ENCODE results near the gene EIF4E1B.

The EIF4E1B gene

GRCh38 chr5:176628406-176629228, 1.9 kb upstream of the EIF4E1B start:
- no peak for DNase-seq

- DNase-seq, result no peak
Measured at GRCh38 chr5:176629317-176629852, 1.1 kb upstream of the EIF4E1B start.

GRCh38 chr5:176630681-176631222, 277 bp downstream of the EIF4E1B start:
- no peak for DNase-seq

- DNase-seq, result no peak
Measured at GRCh38 chr5:176631383-176632200, 1.1 kb downstream of the EIF4E1B start.

GRCh38 chr5:176632745-176633144, 2.3 kb downstream of the EIF4E1B start:
- no peak for DNase-seq

- no peak for DNase-seq
Measured at GRCh38 chr5:176633598-176633997, 3.1 kb downstream of the EIF4E1B start.

GRCh38 chr5:176636426-176636825, 6.0 kb downstream of the EIF4E1B start:
- no peak for DNase-seq

- no peak for DNase-seq
Measured at GRCh38 chr5:176637556-176637955, 7.1 kb downstream of the EIF4E1B start.

GRCh38 chr5:176638437-176638836, 8.0 kb downstream of the EIF4E1B start:
- no peak for DNase-seq

GRCh38 chr5:176639208-176639607, 8.7 kb downstream of the EIF4E1B start:
- no peak for DNase-seq

- no peak for DNase-seq
Measured at GRCh38 chr5:176639981-176640380, 9.5 kb downstream of the EIF4E1B start.

- no peak for DNase-seq
Measured at GRCh38 chr5:176640616-176641015, 10.1 kb downstream of the EIF4E1B start.

GRCh38 chr5:176642675-176643490, 12.4 kb downstream of the EIF4E1B start:
- DNase-seq, result no peak

GRCh38 chr5:176643491-176644219, 13.2 kb downstream of the EIF4E1B start:
- no peak for DNase-seq

GRCh38 chr5:176644294-176644693, 13.8 kb downstream of the EIF4E1B start:
- DNase-seq, result no peak

GRCh38 chr5:176644878-176645670, 14.6 kb downstream of the EIF4E1B start:
- no peak for DNase-seq

- DNase-seq, result no peak
Measured at GRCh38 chr5:176646049-176646706, 15.7 kb downstream of the EIF4E1B start.

- no peak for DNase-seq
Measured at GRCh38 chr5:176646707-176647029, 16.2 kb downstream of the EIF4E1B start.

- peak; percentile 95 to 99 (median 98) for DNase-seq
Measured at GRCh38 chr5:176647030-176647842, 16.8 kb downstream of the EIF4E1B start, which contains the start of gene TSPAN17. Gene TSPAN17 (plus strand): TSS chr5:176647484. CDS start chr5:176647616, 132 bp downstream.
